NK-92 treated with Interleukin-12 subunit alpha and Interleukin-12 subunit beta, amount 100 ng/mL, for 24 hours (cell line): ENCODE results near the gene YY1.
"Not testable (repeated sequence)": the region's sequence is repeated elsewhere in the genome, so short reads cannot be mapped to it uniquely, and the experiment has no call there.

Source experiments
- DNase-seq: peaks from one replicate; lab custom pipeline; 2025; lab: John Stamatoyannopoulos, UW

The YY1 gene

DNA sequence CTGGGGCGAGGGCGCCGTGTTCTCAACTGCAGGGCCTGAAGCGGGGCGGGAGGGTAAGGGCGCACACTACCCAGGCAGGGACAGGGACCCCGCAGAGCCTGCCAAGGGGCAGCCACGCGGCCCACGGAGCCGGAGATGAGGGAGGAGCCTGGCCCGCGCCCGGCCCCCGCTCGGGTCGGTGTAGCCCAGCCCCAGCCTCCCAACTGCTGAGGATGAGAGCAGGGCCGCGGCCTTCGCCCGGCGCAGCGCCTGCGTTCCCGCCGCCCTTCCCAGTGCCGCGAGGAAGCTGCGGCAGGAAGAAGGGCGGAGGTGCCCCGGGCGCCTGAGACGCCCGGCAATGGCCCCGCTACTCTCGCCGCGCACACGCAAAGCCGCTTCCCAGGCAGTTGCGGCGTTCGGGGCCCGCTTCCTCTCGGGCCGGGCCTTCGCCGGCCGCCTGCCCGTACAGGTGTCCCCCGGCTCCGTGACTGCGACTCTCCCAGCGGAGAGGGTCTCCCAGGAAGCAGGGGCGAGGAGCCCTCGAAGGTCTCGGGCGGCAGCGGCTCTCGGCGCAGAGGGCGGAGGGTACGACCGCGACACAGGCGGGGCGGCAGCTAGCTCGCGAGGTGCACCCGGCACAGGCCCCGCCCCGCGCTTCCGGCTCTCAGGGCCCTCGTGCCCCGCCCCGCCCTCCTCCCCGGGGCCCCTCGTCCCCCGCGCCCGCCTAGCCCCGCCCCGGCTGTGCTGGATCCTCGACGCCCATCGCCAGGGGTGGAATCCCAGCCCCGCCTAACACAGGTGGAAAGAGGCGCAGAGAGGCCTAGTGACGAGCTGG is 24.8 kb upstream of the YY1 start:
- peak; percentile 81 for DNase-seq

DNA sequence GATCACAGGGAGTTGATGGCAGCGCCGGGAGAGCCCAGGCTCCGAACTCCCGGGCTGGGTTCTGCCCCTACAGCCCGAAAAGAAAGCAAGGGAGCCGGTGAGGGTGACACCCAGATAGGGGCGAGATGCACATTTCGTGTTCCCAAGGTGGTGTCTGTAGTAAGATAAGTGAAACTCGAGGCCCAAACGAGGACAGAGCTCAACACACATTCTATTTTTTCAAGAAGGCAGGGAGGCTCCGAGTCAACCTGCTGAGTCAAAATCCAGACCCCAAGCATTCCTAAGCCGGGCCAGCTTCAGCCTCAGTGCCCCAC is 24.2 kb upstream of the YY1 start:
- no peak for DNase-seq

DNA sequence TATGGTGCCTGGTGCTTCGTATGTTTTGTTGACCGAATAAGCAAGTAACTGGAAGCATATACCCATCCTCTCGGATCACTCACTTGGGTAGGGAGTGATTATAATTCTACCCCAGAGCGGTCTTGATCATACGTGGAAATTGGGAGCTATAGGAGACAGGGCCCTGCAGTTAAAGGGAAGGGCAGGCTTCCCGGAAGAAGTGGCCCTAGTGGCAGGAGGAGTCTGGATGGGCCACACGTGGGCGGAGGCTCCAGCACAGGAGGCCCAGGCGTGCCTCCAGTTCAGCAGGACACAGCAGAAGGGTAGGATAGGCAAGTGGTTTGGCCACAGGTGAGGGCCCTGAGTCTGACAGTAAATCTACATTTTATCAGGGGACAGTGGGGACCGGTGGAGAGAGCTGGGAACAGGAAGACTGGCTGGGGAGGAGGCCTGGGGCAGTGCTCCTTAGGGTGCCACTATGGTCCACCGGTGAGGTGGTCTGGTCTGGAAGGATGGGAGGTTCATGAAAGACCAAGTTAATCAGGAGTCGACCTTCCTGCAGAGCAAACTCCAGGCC is 23.5 kb upstream of the YY1 start:
- no peak for DNase-seq

DNA sequence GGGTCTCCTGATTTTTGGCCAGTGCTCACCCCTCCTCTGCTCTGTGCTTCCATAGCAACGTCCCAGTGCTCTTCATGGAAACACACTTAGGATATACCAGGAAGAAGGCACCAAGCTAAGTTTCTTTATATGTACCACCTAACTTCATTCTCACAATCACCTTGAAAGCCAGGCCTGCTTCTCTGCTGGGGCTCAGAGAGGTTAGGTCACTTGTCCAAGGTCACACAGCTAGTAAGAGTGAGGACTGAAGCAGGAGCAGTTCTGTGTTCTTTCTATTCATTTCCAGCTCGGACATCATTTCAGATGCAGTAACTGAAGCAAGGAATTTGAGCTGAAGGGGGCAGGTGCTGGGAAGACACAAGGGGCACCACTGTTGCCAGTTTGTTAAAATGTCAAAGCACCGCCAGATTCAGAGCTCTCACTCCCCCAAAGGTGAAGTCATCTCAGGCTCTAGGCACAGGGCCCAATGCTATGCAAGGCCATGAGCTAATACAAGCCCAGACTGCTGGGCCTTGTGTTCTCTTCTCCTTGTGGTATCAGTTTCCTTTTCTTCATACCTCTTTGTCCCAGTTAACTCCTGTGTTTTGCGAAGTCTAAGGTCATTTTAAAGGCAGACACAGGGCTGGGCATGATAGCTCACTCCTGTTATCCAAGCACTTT is 19.7 kb upstream of the YY1 start:
- no peak for DNase-seq

DNA sequence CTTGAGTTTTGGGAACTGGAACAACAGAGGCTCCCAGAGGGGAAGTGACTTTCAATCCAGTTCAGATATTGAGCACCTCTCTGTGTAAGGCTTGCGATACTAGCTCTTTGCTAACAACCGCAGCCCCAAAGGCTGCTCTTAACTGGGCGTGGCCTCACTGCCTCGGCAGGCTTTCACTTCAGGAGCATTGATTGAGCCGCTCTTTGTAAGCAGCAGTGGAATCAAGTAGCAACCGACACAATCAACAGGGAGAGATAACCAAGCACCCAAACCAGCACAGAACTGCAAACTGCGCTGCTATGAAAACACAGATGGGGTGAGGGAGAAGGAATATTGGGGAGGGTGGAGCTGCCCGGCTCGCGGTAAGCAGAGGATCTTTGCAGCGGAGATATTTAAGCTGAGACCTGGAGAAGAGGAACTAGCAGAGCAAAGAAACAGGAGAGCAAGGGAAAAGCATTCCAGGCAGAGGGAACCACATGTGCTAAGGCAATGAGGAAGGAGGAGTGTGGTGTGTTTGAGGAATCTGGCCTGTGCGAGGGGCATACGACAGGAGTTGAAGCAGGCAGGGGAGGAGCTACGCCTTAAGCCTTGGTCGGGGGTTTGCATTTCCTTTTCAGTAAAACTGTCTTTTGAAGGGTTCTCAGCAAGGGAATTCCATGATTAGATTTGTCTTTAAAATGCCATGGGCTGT is 17.3 kb upstream of the YY1 start:
- DNase-seq = no peak

DNA sequence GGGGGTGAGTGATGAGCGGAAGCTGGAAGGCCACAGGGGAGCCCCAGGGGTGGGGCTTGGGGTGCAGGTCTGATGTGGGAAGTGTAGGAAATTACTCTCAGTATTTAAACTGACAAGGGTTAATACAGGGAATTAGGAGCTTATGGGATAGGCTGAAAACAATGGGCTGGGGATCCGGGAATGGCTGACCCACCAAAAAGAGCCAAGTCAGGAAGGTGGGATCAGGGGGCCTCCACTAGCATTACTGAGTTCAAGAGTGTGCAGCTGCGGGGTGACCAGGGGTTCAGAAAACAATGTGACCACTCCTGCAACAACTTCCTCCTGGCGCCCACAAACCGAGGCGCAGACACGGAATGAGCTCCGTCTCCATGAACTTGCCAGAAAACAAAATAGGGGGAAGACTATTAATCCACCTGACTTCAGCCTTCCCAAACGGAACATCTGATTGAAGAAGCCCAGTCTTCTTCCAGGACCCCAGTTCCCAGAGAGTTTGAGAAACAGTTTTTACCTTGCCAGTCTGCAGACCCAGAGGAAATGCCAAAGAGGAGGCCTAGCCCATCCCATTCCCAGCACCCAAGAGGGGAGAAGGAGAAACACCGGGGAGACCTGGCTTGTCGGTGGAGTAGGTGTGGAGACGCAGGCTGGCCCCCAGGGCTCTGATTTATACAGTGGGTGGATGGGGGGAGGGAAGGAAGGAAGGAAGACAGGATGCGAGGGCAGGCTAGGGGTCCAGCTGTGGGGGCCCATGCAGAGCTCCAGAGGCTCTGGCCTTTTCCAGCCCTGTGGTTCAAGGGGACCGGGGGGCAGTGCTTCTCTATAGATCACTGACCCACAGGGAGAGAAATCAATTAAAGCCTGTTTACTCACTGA is 16.5 kb upstream of the YY1 start:
- no peak for DNase-seq

DNA sequence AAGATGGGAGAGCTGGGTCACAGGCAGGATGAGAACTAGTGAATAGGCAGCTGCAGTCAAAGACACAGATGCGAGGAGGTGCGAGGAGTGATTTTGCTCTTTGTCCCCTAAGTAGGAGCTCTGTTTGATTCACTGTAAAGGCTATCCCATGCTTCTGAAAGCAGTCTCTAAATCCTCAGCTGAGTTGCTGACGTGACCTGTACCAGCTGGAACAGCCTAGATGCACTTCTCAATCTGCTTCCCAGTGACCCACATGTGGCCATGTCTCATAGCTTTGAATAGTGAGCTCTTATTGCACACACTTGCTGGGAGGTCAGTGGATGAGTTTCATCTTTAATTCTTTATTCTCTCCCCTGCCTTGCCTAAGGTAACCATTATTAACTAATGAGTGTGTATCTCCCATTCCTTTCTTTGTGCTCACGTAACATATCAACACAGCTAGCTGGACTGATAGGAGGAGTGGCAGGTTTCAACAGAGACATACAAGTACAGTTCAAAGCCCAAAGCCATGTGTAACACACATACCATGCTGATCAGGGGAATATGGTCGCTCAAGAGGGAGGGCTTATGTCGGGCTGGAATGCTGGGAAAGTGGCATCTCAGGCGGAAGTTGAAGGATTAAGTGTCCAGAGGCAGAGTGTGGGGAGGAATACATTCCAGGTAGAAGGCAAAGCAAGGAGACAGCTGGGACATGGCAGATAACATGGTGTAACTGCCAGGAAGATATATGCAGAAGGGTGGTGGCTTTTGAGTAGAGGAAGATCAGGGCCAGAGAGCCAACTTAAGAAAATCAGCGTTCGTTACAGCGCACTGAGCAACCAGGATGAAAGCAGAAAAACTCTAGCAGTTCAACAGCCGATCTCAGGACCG is 15.4 kb upstream of the YY1 start:
- DNase-seq = no peak

DNA sequence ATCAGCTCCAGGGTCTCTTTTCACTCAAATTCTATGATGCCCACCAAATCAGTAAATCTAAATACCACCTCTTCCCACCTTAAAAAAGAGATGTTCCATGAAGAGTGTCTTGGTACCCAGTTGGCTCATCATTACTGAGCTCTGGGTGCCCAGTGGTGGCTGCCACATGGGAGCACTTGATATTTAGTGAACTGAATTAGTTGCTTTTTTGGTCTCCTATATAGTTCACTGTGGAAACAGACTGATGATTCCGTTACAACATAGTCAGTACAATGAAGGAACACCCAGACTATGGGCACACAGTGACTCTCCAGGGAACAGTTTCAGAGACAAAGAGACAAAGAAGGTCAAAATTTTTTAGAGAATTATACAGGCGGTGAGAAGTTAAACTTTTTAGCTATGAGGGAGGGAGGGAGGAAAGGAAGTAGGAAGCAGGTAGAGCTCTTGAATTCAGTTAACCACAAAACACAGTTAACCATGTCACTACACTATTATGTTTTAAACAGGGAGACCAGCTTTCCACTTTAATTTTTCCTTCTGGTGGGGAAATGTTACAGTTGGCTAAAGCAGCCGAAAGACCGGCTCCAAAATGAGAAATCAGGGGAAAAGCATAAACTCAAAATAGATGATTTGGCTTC is 14.6 kb upstream of the YY1 start:
- DNase-seq = no peak

DNA sequence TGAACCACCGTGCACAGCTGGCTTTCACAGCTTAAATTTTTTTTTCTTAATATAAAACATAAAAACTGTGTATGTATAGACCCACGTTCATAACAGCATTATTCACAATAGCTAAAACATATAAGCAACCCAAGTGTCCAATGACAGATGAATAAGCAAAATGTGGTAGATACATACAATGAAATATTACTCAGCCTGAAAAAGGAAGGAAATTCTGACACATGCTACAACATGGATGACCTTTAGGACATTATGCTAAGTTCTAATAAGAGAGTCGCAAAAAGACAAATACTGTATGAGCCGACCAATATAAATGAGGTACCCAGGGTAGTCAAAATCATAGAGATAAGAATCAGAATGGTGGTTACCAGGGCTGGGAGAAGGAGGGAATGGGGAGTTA is 13.8 kb upstream of the YY1 start:
- no peak for DNase-seq

DNA sequence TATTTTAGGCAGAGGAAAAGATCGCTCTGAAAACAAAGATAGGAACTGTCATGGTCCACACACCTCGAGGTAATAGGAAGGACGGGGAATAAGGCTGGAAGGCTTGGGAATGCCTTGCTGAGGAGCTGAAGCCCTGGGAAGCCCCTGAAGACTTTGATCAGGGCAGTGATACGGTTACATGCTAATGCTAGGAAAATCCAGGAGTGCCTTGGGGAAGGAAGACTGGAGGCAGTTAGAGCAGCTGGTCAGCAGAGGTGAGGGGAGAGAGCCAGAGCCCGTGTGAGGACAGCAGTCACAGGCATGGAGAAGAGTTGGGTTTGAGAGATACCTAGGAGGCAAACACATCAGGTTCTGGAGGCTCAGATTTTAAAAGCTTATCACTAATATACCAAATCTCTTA is 8.6 kb upstream of the YY1 start:
- DNase-seq = no peak

DNA sequence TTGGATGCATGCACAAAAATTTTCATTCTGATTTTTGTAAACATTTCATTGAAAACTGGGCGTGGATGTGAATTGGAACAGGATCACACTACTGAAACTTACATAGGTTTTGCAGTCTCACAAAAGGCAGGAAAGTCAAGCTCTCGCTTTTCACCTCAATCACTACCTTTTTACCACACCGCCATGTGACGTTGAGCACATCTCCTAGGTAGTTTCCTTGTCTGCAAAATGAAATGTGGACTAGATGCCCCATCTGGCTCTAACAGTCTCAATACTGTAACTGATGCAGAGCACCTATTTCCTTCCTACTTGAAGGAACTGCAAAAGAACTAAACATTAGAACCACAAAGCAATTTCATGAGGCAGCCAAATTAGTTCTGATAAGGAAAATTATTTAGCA is 4.4 kb upstream of the YY1 start:
- no peak for DNase-seq

DNA sequence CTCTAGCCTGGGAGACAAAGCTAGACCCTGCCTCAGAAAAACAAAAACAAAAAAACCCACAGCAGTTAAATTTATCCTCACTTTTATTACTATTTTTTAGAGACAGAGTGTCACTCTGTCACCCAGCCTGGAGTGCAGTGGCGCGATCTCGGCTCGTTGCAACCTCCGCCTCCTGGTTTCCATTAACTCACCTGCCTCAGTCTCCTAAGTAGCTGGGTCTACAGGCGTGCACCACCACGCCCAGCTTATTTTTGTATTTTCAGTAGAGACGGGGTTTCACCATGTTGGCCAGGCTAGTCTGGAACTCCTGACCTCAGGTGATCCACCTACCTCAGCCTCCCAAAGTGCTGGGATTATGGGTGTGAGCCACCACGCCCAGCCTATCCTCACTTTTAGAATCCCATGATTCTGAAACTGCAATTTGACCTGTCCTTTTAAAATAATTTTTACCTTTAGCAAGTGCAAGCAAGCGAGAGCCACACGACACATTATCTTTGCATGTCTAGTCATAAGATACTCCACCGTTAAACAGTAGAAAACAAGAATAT is 2.6 kb upstream of the YY1 start:
- DNase-seq = not testable (repeated sequence)

DNA sequence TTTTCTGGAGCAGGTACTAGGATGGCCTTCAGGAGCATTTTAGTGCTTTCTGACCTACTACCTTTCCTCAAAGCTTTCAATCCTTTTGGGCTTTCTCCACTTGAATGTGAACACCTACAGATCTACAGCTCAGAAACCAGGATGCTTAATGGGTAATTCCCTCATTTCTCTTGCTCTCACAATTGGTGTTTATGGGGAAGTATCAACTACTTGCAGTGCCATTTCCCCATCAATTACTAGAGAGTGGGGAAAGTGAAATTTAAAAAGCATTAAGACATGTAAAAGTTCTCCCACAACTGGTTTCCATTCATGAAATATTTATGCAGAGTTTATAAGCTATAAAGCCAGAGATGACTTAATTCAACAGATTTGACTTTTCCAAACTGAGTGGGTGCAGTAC is 2.1 kb upstream of the YY1 start:
- DNase-seq = no peak

DNA sequence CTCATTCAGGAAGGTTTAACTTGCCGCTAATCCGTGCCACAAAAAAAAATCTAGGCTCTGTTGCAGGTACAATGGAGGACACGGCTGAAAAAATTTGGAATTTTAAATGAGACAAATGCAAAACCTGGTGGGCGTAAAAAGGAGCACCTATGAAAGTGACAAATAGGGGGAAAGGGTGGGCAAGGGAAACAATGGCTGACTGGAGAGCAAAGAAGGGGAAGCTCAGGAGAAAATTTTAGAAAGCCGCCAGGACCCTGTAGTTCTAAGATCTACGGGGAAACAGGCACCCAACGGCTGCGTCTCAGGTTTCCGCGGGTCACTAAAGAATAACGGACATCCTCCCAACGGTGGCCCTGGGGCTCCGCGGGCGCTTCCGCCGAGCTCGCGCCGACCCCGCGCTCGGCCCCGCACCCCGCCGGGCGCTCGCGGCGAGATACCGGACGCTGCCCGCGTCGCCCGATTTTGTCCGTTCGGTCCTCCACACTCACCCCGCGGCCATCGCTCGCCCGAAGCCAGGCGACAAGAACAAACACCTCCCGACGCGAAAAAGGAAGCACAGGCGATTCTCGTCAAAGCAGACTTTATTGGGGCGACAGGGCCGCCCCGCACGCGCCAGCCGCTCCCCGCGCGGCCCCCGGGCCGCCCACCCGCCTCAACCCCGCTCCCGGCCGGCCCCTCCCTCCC is 1.1 kb upstream of the YY1 start:
- peak; percentile 52 for DNase-seq

DNA sequence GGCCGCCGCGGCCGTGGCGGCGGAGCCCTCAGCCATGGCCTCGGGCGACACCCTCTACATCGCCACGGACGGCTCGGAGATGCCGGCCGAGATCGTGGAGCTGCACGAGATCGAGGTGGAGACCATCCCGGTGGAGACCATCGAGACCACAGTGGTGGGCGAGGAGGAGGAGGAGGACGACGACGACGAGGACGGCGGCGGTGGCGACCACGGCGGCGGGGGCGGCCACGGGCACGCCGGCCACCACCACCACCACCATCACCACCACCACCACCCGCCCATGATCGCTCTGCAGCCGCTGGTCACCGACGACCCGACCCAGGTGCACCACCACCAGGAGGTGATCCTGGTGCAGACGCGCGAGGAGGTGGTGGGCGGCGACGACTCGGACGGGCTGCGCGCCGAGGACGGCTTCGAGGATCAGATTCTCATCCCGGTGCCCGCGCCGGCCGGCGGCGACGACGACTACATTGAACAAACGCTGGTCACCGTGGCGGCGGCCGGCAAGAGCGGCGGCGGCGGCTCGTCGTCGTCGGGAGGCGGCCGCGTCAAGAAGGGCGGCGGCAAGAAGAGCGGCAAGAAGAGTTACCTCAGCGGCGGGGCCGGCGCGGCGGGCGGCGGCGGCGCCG is 381 bp downstream of the YY1 start:
- DNase-seq = peak; percentile 29

DNA sequence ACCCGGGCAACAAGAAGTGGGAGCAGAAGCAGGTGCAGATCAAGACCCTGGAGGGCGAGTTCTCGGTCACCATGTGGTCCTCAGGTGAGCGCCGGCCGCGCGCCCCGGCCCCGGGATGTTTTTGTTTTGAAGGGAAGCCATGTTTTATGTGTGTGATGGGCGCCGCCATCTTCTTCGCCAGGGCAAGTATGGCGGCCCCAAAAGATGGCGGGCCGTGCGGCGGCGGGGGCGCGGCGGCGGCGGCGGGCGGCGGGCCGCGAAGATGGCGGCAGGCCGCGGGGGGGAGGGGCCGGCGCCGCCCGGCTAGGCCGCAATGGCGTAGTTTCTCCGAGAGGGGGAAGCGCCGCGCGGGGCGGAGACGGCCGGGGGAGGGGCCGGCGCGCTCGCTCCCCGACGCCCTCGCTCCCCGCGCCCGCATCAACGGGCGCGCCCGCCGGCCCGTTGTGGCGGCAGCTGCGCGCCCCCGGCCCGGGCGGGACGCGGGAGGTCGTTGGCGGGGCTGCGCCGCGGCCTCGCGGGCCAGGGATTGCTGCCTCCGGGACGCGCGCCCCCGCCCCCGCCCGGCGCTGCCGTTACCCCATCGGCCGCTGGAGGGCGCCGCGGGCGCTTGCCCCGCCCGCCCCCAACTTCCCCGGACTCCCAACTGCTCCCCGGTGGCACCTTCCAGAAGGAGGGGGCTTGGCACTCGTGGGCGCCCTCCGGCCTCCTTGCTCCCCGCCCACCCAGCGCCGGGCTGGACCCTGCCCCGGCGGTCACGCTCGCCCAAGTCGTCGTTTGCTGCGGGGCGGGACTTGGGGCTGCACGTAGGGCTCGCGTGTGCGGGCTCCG is 1.1 kb downstream of the YY1 start:
- DNase-seq = peak; percentile 65

DNA sequence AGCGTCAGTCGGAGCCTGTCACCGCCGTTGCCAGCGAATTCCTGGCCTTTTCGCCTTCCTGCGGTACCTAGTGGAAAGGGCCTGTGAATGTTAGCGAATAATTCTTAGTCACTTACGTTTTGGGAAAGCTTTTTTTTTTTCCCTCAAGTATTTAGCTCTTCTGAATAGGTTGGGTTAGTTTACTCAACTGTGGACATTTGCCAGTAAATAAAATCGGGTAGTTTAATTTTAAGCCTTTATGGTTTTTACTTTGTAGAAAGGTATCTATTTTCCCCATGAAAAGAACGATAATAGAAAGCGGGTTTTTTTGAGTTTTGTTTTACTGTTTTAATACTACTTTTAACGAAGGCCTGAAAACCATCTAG is 1.7 kb downstream of the YY1 start:
- no peak for DNase-seq

DNA sequence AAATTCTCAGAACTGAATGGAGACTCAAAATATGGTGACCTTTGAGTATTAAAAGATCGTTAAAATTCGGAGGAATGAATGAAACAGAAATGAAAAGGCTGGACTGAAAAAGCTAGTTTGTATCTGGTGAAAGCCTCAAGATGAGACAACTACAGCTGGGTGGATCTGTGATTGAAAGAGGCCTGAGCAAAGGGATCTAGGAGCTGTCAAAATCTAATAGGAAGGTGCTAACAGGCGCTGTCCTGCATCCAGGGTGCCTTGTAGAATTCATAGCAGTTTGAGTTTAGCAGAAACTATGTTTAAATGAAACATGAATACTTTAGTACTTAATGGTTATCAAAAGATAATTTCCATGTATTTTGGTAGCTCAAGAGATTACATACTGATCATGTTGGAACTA is 2.3 kb downstream of the YY1 start:
- DNase-seq = no peak
